HFF-Myc (cell line): ENCODE data around the gene FGF1.

ENCODE experiments used
- DNase-seq: peaks from one replicate; pipeline ENCODE4 v3.0.0-alpha.2; 2011; ENCODE audit warnings: low read depth; ENCODE audit errors: extremely low read depth
- H3K4me3 ChIP-seq: replicated peaks from 2 replicates; pipeline ENCODE4 v1.5.1; 2011; ENCODE audit warnings: low read depth, mild to moderate bottlenecking, control low read depth, low read length
- TF ChIP-seq, protein P1 (sequence below): IDR thresholded peaks from 2 replicates; pipeline ENCODE4 v1.5.1; 2012; ENCODE audit warnings: mild to moderate bottlenecking, low read depth, low read length, control low read depth; ENCODE audit errors: missing control alignments

Gene FGF1

DNA sequence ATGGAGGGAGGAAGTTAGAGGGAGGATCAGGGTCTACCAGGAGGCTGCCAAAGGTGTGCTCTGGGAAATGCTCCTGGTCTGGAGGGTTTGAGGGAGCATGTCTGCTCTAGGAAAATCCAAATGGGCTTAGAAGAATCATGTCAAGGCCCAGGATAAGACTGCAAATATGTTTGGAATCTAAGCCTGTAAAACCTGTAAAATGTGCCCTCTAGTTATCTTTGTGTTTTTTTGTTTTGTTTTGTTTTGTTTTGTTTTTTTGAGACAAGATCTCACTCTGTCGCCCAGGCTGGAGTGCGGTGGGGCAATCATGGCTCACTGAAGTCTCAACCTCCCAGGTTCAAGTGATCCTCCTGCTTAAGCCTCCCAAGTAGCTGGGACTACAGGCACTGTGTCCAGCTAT is 135.4 kb downstream of the FGF1 start:
- no peak overlapping the region for H3K4me3 ChIP-seq
- TF ChIP-seq, protein P1, sequence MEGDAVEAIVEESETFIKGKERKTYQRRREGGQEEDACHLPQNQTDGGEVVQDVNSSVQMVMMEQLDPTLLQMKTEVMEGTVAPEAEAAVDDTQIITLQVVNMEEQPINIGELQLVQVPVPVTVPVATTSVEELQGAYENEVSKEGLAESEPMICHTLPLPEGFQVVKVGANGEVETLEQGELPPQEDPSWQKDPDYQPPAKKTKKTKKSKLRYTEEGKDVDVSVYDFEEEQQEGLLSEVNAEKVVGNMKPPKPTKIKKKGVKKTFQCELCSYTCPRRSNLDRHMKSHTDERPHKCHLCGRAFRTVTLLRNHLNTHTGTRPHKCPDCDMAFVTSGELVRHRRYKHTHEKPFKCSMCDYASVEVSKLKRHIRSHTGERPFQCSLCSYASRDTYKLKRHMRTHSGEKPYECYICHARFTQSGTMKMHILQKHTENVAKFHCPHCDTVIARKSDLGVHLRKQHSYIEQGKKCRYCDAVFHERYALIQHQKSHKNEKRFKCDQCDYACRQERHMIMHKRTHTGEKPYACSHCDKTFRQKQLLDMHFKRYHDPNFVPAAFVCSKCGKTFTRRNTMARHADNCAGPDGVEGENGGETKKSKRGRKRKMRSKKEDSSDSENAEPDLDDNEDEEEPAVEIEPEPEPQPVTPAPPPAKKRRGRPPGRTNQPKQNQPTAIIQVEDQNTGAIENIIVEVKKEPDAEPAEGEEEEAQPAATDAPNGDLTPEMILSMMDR, result no peak
- no peak for DNase-seq

DNA sequence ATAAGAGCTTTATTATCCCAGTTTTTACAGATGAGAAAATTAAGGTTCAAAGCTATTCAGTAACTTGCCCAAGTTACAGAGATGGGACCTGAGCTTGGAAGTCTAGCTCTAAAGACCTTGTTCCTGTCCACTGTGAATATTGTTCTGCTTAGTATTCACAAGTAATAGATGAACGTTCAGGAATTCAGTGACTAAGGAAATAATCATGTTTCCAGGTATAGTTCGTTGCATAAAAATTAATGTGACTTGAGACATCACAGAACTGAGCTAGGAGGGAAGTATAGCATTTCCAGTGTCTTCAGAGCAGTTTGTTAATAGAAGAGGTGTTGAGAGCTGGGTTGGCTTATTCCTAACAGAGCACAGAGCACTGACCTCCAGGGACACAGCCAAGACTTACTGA is 136.1 kb downstream of the FGF1 start:
- H3K4me3 ChIP-seq, result no peak overlapping the region
- TF ChIP-seq, protein P1, result no peak
- DNase-seq, result no peak

DNA sequence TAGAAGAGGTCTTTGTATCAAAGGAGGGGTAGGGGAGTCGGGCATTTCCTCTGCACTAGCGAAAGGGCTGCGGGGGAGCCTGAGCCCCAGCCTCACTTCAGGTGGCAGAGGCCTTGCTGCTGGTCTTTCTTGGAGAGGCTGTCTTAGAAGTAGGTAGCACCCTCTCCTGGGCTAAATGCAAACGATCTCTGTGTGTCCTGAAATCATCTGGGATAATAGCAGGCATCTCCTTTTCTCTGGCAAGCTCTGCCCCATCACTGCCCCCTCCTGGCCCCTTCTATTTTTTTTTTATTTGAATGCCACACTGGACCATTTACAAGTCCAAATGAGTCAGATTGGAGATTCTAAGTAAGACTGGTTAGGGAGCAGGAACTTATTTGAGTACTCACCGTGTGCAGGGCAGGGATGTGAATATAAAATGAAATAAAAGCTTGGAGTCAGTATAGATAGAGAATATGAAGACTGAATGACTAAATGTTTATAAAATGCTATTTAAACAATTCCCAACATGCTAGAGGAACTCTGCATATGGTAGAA is 137.1 kb downstream of the FGF1 start:
- DNase-seq, result peak; percentile 92
- no peak overlapping the region for H3K4me3 ChIP-seq
- TF ChIP-seq, protein P1, result peak; percentile 84

DNA sequence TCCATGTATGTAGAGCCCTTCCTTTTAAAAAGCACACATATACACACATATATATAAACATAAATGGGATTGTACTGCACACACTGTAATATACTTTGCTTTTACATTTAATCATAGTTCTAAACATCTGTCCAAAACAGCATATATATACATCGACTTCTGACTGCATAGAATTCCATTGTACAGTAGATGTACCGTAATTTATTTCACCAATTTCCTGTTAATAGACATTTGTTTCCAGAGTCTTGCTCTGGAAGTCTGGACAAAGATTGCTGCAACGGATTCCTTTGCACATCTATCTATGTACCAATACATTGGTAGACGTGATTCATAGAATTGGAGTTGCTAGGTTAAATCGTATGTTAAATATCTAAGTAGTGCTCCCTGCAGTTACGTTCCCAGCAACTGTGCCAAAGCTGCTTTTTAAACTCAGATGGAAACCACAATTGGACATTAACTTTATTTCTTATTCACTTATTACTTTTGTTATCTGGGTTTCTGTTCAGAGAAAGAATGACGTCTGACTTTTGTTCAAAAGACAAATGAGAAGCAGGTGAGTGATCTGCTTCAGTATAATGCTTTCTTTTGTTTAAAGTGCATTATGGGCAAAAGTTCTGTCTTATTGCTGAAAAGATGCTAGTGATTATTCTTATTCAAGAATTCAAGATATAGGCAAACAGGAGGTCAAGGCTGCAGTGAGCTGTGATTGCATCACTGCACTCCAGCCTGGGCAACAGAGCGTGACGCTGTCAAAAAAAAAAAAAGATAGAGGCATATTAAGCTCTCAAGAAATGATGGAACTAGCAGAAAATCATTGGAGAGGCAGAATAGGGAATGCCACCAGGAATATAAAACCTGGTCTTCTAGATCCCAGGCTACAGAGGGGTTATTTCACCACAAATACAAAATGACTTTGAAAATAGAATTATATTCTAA is 138.2 kb downstream of the FGF1 start:
- TF ChIP-seq, protein P1, result no peak
- H3K4me3 ChIP-seq, result no peak overlapping the region
- DNase-seq, result no peak

DNA sequence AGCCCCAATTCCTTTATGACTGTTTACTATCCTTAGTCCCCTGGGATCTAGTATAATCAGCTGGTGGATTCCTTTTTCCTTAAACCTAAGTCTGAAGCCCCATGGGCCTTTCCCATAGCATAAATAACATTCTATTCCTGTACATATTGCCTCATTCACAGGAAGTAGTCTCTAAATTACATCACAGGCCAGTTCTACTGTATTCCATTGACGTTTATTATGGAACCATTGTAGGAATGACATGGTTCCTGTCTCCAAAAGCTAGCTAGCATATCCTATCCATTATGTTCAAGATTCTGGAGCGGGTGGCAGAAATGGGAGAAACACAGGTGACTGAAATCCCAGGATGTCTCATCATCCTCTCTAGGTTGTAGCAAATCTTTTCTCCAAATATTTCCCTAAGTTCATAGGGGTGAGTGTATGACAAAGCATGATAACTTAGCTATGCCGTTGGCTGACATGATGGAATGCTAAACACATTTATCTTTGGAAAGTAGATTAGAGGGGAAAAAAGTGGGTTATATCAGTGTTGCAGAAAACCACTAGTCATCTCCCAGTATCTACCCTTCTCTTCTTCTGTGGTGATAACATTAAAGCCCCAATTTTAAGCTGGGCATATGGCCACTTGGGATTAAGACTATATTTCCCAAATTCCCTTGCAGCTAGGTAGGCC is 140.1 kb downstream of the FGF1 start:
- H3K4me3 ChIP-seq, result no peak overlapping the region
- no peak for DNase-seq
- TF ChIP-seq, protein P1, result no peak

DNA sequence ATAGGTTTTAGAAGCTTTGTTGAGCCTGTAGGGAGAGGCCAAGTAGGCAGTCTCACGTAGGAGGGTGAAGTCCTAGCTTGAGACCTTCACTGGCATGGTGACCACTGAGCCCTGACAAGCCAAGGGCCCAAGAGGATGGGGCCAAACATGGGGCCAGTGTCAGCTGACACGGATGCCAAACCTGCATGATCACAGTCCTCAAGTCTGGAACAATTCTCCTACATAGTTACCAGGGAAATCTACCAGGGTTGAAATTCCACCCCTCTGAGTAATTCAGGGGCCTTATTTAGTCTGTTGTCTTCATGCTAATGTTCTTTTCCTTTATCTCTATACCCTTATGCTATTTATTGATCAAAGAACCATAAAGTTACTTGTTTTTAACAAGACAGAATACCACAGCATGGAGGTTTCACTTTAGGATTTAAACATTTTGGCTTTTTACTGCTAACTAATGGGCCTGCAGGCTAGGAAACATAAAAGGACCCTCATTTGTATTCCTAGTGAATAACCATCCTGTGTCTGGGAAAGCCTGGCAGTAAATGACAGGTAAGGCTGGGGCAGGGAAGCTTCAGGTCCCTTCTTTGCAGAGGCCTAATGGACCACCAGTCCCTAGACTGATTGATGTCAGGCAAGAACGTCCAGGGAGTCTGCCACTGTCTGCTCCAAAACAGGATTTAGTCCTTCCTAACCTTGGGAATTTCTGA is 140.8 kb downstream of the FGF1 start:
- TF ChIP-seq, protein P1, result no peak
- no peak for DNase-seq
- no peak overlapping the region for H3K4me3 ChIP-seq
